DMS53 (cell line): ENCODE results near the gene PPP1R9B.

Experiments used
- DNase-seq: peaks from one replicate; lab custom pipeline; 2025; lab: John Stamatoyannopoulos, UW

The PPP1R9B gene

GRCh38 chr17:50090971-50091917 lies 59.2 kb downstream of the PPP1R9B start:
- DNase-seq, result no peak

- DNase-seq, result no peak
Measured at GRCh38 chr17:50090071-50090470, 60.4 kb downstream of the PPP1R9B start.

GRCh38 chr17:50088952-50089825 lies 61.3 kb downstream of the PPP1R9B start:
- DNase-seq, result no peak

GRCh38 chr17:50087912-50088405 lies 62.5 kb downstream of the PPP1R9B start:
- DNase-seq, result no peak

GRCh38 chr17:50087246-50087911 lies 63.1 kb downstream of the PPP1R9B start:
- DNase-seq, result peak; percentile 89
